Caco-2 (cell line): Measurements from ENCODE around the gene CEP192. TPM values are rescaled to one million over a fixed set of nuclear protein-coding genes. Genes with fewer than 3 reads are reported as not detected.
"Not testable (repeated sequence)": the region's sequence is repeated elsewhere in the genome, so short reads cannot be mapped to it uniquely, and the experiment has no call there.

ENCODE experiments used
- BruUV-seq: library from RNA; stranded (reverse); fragments of 400-500 nt; replicated peaks from 2 replicates; lab custom pipeline; 2021; lab: Mats Ljungman, UMichigan
- CTCF ChIA-PET: fragments of 300-600 bp; sonication (Branson Sonifier 250); formaldehyde crosslinking; loops from one replicate; lab custom pipeline; 2022; ENCODE audit warnings: antibody characterized with exemption; lab: Charles Lee
- POLR2A ChIA-PET: fragments of 300-600 bp; sonication (Branson Sonifier 250); formaldehyde crosslinking; loops from one replicate; lab custom pipeline; 2022; ENCODE audit warnings: antibody characterized with exemption; lab: Charles Lee
- DNase-seq, 2 experiments: peaks; one replicate each; pipeline versions ENCODE4 v3.0.0 to v3.0.0-alpha.2; 2020 to 2022
- H3K27me3 ChIP-seq: replicated peaks from 2 replicates; pipeline ENCODE4 v1.6.0; 2011; ENCODE audit warnings: low read length; ENCODE audit not compliant: control insufficient read depth, insufficient read depth
- H3K36me3 ChIP-seq: 2 replicates; pipeline ENCODE4 v1.5.1; 2011; ENCODE audit warnings: low read length; ENCODE audit not compliant: control insufficient read depth, insufficient read depth
- H3K4me1 ChIP-seq: fragments of 250-450 bp; sonication (Bioruptor Pico); 2 replicates; pipeline ENCODE4 v1.5.1; 2020; ENCODE audit warnings: mild to moderate bottlenecking
- H3K4me3 ChIP-seq: 2 replicates; pipeline ENCODE4 v1.5.1; 2011; ENCODE audit warnings: low read depth, mild to moderate bottlenecking, control low read depth, low read length
- H3K9me3 ChIP-seq: fragments of 250-450 bp; sonication (Bioruptor Pico); 2 replicates; pipeline ENCODE4 v1.5.1; 2020; ENCODE audit warnings: mild to moderate bottlenecking, moderate library complexity
- H3K27ac Mint-ChIP-seq: one replicate; pipeline ENCODE4 v1.8.0; 2022; ENCODE audit warnings: mixed read lengths; ENCODE audit not compliant: unreplicated experiment
- H3K27me3 Mint-ChIP-seq: one replicate; pipeline ENCODE4 v1.8.0; 2022; ENCODE audit warnings: mixed read lengths; ENCODE audit not compliant: insufficient read depth, unreplicated experiment
- H3K36me3 Mint-ChIP-seq: one replicate; pipeline ENCODE4 v1.8.0; 2022; ENCODE audit warnings: mild to moderate bottlenecking, mixed read lengths; ENCODE audit not compliant: insufficient read depth, unreplicated experiment
- H3K4me1 Mint-ChIP-seq: one replicate; pipeline ENCODE4 v1.8.0; 2022; ENCODE audit warnings: low read depth, mixed read lengths; ENCODE audit not compliant: unreplicated experiment
- H3K4me3 Mint-ChIP-seq: one replicate; pipeline ENCODE4 v1.8.0; 2022; ENCODE audit warnings: mild to moderate bottlenecking, moderate library complexity, mixed read lengths; ENCODE audit not compliant: unreplicated experiment
- H3K9me3 Mint-ChIP-seq: one replicate; pipeline ENCODE4 v1.8.0; 2022; ENCODE audit warnings: mixed read lengths; ENCODE audit not compliant: unreplicated experiment
- CTCF ChIP-seq, 2 experiments: fragments of 200-600 bp in 1 of 2; IDR thresholded peaks; 1 replicate in 1 of 2; 2 replicates in 1 of 2; pipeline versions ENCODE4 v1.5.1 to v1.8.0; 2011 to 2022; ENCODE audit warnings: antibody characterized with exemption in 1 of 2, control low read depth in 1 of 2, inconsistent platforms in 1 of 2, low read depth in 1 of 2, low read length in 1 of 2, mild to moderate bottlenecking in 1 of 2, moderate library complexity in 1 of 2; ENCODE audit not compliant: insufficient read depth in 1 of 2, severe bottlenecking in 1 of 2, unreplicated experiment in 1 of 2
- intact Hi-C: fragments of 100-400 bp; cut with micrococcal nuclease; formaldehyde crosslinking; loops from one replicate; pipeline ENCODE4 v1.10.0; 2022; ENCODE audit not compliant: unreplicated experiment
- total RNA-seq: library from RNA; stranded (reverse); gene quantifications from 2 replicates; pipeline ENCODE4 v1.2.3, GENCODE V29; 2022

The CEP192 gene
- total RNA-seq, 1 experiment from 2014 or later, result 33.5 TPM

- CTCF ChIA-PET, result interaction anchor here (0.7 kb wide), 1 partner anchor 14 kb away, joined by 3 read pairs; no protein-coding TSS in a partner anchor
- POLR2A ChIA-PET, result interaction anchor here (0.8 kb wide), 1 partner anchor 15 kb away, joined by 4 read pairs; the partner anchor contains the start of gene CEP192
These were observed 14.9 kb upstream of the CEP192 start for GRCh38 chr18:12976305-12976704.

GRCh38 chr18:12980065-12980464 lies 11.1 kb upstream of the CEP192 start:
- H3K9me3 Mint-ChIP-seq, CTCF ChIA-PET, BruUV-seq, H3K27ac Mint-ChIP-seq, intact Hi-C loops, H3K27me3 ChIP-seq, H3K4me3 Mint-ChIP-seq, POLR2A ChIA-PET, H3K36me3 ChIP-seq, H3K27me3 Mint-ChIP-seq, H3K4me1 ChIP-seq, H3K9me3 ChIP-seq, H3K4me3 ChIP-seq, DNase-seq: not testable (repeated sequence)
- H3K4me1 Mint-ChIP-seq, result peaks cover 12% of the 10 kb centered on the region
- H3K36me3 Mint-ChIP-seq, result peaks cover 59% of the 10 kb centered on the region

More at GRCh38 chr18:12976305-12976704, 14.9 kb upstream of the CEP192 start:
- Histone ChIP-seq H3K36me3 (peaks cover 2% of the 10 kb centered on the region; the same call in 1 of the 2 replicates), H3K9me3 (no peaks in the 10 kb centered on the region), H3K27me3 (no peaks in the 10 kb centered on the region), H3K4me1 (no peaks in the 10 kb centered on the region), H3K4me3 (no peak overlapping the region)
- BruUV-seq, result no TSS peak
- DNase-seq, result no peak
- Mint-ChIP-seq H3K4me1 (peaks cover 14% of the 10 kb centered on the region), H3K27ac (no peak overlapping the region), H3K27me3 (no peaks in the 10 kb centered on the region), H3K4me3 (no peak overlapping the region), H3K9me3 (no peaks in the 10 kb centered on the region), H3K36me3 (peaks cover 70% of the 10 kb centered on the region)
- no peak for TF ChIP-seq CTCF (IDR thresholded peaks at IDR 0.05; ENCODE audit: insufficient read depth in 1 of 2, low read depth in 1 of 2, low read length in 1 of 2, severe bottlenecking in 1 of 2, unreplicated experiment in 1 of 2)
- intact Hi-C loops, result no loop called here

- TF ChIP-seq CTCF (IDR thresholded peaks at IDR 0.05; ENCODE audit: insufficient read depth in 1 of 2, low read depth in 1 of 2, low read length in 1 of 2, severe bottlenecking in 1 of 2, unreplicated experiment in 1 of 2), result no peak
- peak overlapping the region; percentile 78 for H3K4me3 ChIP-seq
- no TSS peak for BruUV-seq
- POLR2A ChIA-PET, result no interaction called here
- H3K27ac Mint-ChIP-seq, result peak overlapping the region; percentile 70
- peaks cover 48% of the 10 kb centered on the region for H3K36me3 Mint-ChIP-seq
- CTCF ChIA-PET, result no interaction called here
- no peaks in the 10 kb centered on the region for H3K9me3 Mint-ChIP-seq
- H3K4me1 Mint-ChIP-seq, result peaks cover 20% of the 10 kb centered on the region
- H3K4me3 Mint-ChIP-seq, result peak overlapping the region; percentile 72
- no peaks in the 10 kb centered on the region for H3K27me3 ChIP-seq
- H3K4me1 ChIP-seq, result peaks cover 8% of the 10 kb centered on the region; the same call in 1 of the 2 replicates
- no peaks in the 10 kb centered on the region for H3K36me3 ChIP-seq
- no peak for DNase-seq
- no peaks in the 10 kb centered on the region for H3K27me3 Mint-ChIP-seq
- no peaks in the 10 kb centered on the region for H3K9me3 ChIP-seq
- intact Hi-C loops, result no loop called here
These were observed 1.6 kb upstream of the CEP192 start for GRCh38 chr18:12989397-12990122.
